Aorta (tissue), 5 donors: ENCODE measurements around the gene LDLRAD4. TPM values are rescaled to one million over a fixed set of nuclear protein-coding genes. Genes with fewer than 3 reads are reported as not detected.

Experiments used
- ATAC-seq: fragments of 200-7000 bp; cut with Tn5 transposase; one replicate; pipeline ENCODE4 v1.9.1; 2022; ENCODE audit warnings: moderate library complexity; ENCODE audit not compliant: low FRiP score
- DNase-seq, 2 donors: peaks; one replicate each; pipeline ENCODE4 v3.0.0-alpha.2; 2020
- H3K27ac ChIP-seq, 2 donors: one replicate each; pipeline ENCODE4 v1.5.1; 2013; ENCODE audit warnings: low read length in 2 of 2, mild to moderate bottlenecking in 2 of 2, moderate library complexity in 2 of 2, control low read depth in 1 of 2, inconsistent platforms in 1 of 2, low read depth in 1 of 2
- H3K27me3 ChIP-seq, 2 donors: one replicate each; pipeline ENCODE4 v1.6.1; 2013; ENCODE audit warnings: control low read depth in 1 of 2, low read length in 1 of 2, mild to moderate bottlenecking in 1 of 2, moderate library complexity in 1 of 2; ENCODE audit not compliant: insufficient read depth in 2 of 2, control insufficient read depth in 1 of 2
- H3K36me3 ChIP-seq, 2 donors: one replicate each; pipeline ENCODE4 v1.6.1; 2013; ENCODE audit warnings: control low read depth in 1 of 2, low read length in 1 of 2, mild to moderate bottlenecking in 1 of 2; ENCODE audit not compliant: insufficient read depth in 2 of 2, control insufficient read depth in 1 of 2
- H3K4me1 ChIP-seq, 2 donors: one replicate each; pipeline ENCODE4 v1.6.1; 2013; ENCODE audit warnings: low read length in 2 of 2, control low read depth in 1 of 2, mild to moderate bottlenecking in 1 of 2, moderate library complexity in 1 of 2; ENCODE audit not compliant: insufficient read depth in 2 of 2, control insufficient read depth in 1 of 2
- H3K4me3 ChIP-seq, 2 donors: one replicate each; pipeline ENCODE4 v1.5.1; 2013; ENCODE audit warnings: low read length in 2 of 2, control low read depth in 1 of 2, mild to moderate bottlenecking in 1 of 2
- H3K9me3 ChIP-seq: one replicate; pipeline ENCODE4 v1.6.1; 2013; ENCODE audit warnings: mild to moderate bottlenecking, low read length; ENCODE audit not compliant: control insufficient read depth
- WGBS, 2 donors: extraction: QIAGEN DNeasy Blood & Tissue Kit; methylation state at CpG; one replicate each; pipeline ENCODE4 v1.1.7; 2013; 5-methylcytosine and 5-hydroxymethylcytosine counted together
- intact Hi-C, 2 donors: fragments of 100-400 bp; cut with DNase I; formaldehyde crosslinking; loops; one replicate each; pipeline versions ENCODE4 v1.14.2 to v1.15.0; 2022
- polyA plus RNA-seq, 2 donors: library from polyadenylated mRNA; stranded (reverse); fragments of 200-250 nt; gene quantifications; one replicate each; pipeline ENCODE4 v1.2.3, GENCODE V29; 2013
- total RNA-seq, 2 donors: library from RNA; stranded (reverse); fragmentation: NEBNext Ultra II Directional; extraction: Animal tissue kit (Norgen Biotek cat#: 25700); gene quantifications; one replicate each; pipeline ENCODE4 v1.2.1, GENCODE V29; 2021
- donor health status: healthy with polysubstance abuse.
- donor health status: Bipolar disorder and iron deficiency.
- donor health status: DM: no; HTN: no; CAD: no.
- donor health status: DM: no; HTN: no; CAD: no.
- donor health status: DM: yes; HTN: yes; CAD: no.

LDLRAD4 gene
- total and polyA plus RNA-seq, 4 donors: 7.0 to 112 (median 36.9) TPM

- intact Hi-C loops: loop anchor here in 1 of 2 donors (5.0 kb wide), 1 partner anchor 209 kb away; no protein-coding TSS in a partner anchor
- no peaks in the 10 kb centered on the region for H3K4me1 ChIP-seq
These were observed 9.3 kb downstream of the LDLRAD4 start for GRCh38 chr18:13227910-13228309.

GRCh38 chr18:13229001-13229671 is 10.6 kb downstream of the LDLRAD4 start:
- DNase-seq (no peak), ATAC-seq (no peak)
- no peaks in the 10 kb centered on the region for H3K9me3 ChIP-seq
- H3K27me3 ChIP-seq: no peaks in the 10 kb centered on the region
- 83 to 84% methylated on average over 13 of the region's 13 CpGs for whole genome bisulfite sequencing, 2 donors
- H3K4me3 ChIP-seq: no peak overlapping the region
- intact Hi-C loops: loop anchor here in 1 of 2 donors (5.0 kb wide), 1 partner anchor 208 kb away; no protein-coding TSS in a partner anchor
- H3K4me1 ChIP-seq: no peaks in the 10 kb centered on the region
- no peak overlapping the region for H3K27ac ChIP-seq
- peaks cover 0 to 2% of the 10 kb centered on the region in 2 donors for H3K36me3 ChIP-seq

More at GRCh38 chr18:13227910-13228309, 9.3 kb downstream of the LDLRAD4 start:
- Histone ChIP-seq H3K27me3 (no peaks in the 10 kb centered on the region), H3K27ac (no peak overlapping the region), H3K36me3 (peaks cover 0 to 2% of the 10 kb centered on the region in 2 donors), H3K9me3 (no peaks in the 10 kb centered on the region), H3K4me3 (no peak overlapping the region)
- WGBS, 2 donors: 89 to 96% methylated on average over 6 of the region's 6 CpGs
- no peak for ATAC-seq
- DNase-seq: peak in 1 of 2 donors; percentile 52

GRCh38 chr18:13231151-13231550 is 12.6 kb downstream of the LDLRAD4 start:
- H3K27ac ChIP-seq: no peak overlapping the region
- DNase-seq (no peak), ATAC-seq (no peak)
- H3K4me1 ChIP-seq: no peaks in the 10 kb centered on the region
- H3K36me3 ChIP-seq: peaks cover 0 to 2% of the 10 kb centered on the region in 2 donors
- no peaks in the 10 kb centered on the region for H3K27me3 ChIP-seq
- 94 to 96% methylated on average over 17 of the region's 17 CpGs for WGBS, 2 donors
- no peaks in the 10 kb centered on the region for H3K9me3 ChIP-seq
- H3K4me3 ChIP-seq: no peak overlapping the region
- intact Hi-C loops: loop anchor here in 1 of 2 donors (2.0 kb wide), 1 partner anchor 42 kb away; no protein-coding TSS in a partner anchor

- no peak overlapping the region for H3K4me3 ChIP-seq
- ATAC-seq: peak; percentile 24
- no peaks in the 10 kb centered on the region for H3K27me3 ChIP-seq
- no peaks in the 10 kb centered on the region for H3K9me3 ChIP-seq
- DNase-seq: no peak
- no peaks in the 10 kb centered on the region for H3K4me1 ChIP-seq
- H3K36me3 ChIP-seq: peaks cover 0 to 2% of the 10 kb centered on the region in 2 donors
- WGBS, 2 donors: 77 to 78% methylated on average over 37 of the region's 37 CpGs
- intact Hi-C loops: no loop called here
- no peak overlapping the region for H3K27ac ChIP-seq
These were observed 13.7 kb downstream of the LDLRAD4 start for GRCh38 chr18:13232086-13232917.

- Histone ChIP-seq H3K4me1 (no peaks in the 10 kb centered on the region), H3K9me3 (no peaks in the 10 kb centered on the region), H3K36me3 (peaks cover 0 to under 1% of the 10 kb centered on the region in 2 donors), H3K27me3 (no peaks in the 10 kb centered on the region), H3K27ac (no peak overlapping the region), H3K4me3 (no peak overlapping the region)
- DNase-seq (no peak), ATAC-seq (no peak)
- intact Hi-C loops: no loop called here
- WGBS, 2 donors: 84 to 86% methylated on average over 19 of the region's 19 CpGs
These were observed 14.6 kb downstream of the LDLRAD4 start for GRCh38 chr18:13232971-13233786.

GRCh38 chr18:13233787-13234783 is 15.5 kb downstream of the LDLRAD4 start:
- Histone ChIP-seq H3K27ac (peak overlapping the region in 1 of 2 donors; percentile 15), H3K9me3 (no peaks in the 10 kb centered on the region), H3K4me1 (no peaks in the 10 kb centered on the region), H3K4me3 (no peak overlapping the region), H3K27me3 (no peaks in the 10 kb centered on the region), H3K36me3 (no peaks in the 10 kb centered on the region)
- DNase-seq (no peak), ATAC-seq (no peak)
- intact Hi-C loops: no loop called here
- 83 to 86% methylated on average over 23 of the region's 23 CpGs for WGBS, 2 donors

- 16 to 22% methylated on average over 6 of the region's 6 CpGs for WGBS, 2 donors
- intact Hi-C loops: no loop called here
These were observed 16.9 kb downstream of the LDLRAD4 start for GRCh38 chr18:13235421-13235831.

More at GRCh38 chr18:13235421-13235831, 16.9 kb downstream of the LDLRAD4 start:
- Histone ChIP-seq H3K4me1 (no peaks in the 10 kb centered on the region), H3K36me3 (no peaks in the 10 kb centered on the region), H3K27ac (peak overlapping the region in 1 of 2 donors; percentile 84), H3K9me3 (no peaks in the 10 kb centered on the region), H3K27me3 (no peaks in the 10 kb centered on the region), H3K4me3 (no peak overlapping the region)
- no peak for DNase-seq
- no peak for ATAC-seq
